H9 (cell line): ENCODE data around the gene TMEM233. TPM values are rescaled to one million over a fixed set of nuclear protein-coding genes. Genes with fewer than 3 reads are reported as not detected.
"Not testable (repeated sequence)": the region's sequence is repeated elsewhere in the genome, so short reads cannot be mapped to it uniquely, and the experiment has no call there.

ENCODE experiments used
- DNase-seq: peaks from one replicate; pipeline ENCODE4 v3.0.0-alpha.2; 2017
- H2AFZ ChIP-seq: one replicate; pipeline ENCODE4 v1.6.1; 2013; ENCODE audit warnings: mild to moderate bottlenecking, low read length, control low read depth, moderate library complexity
- H2AK5ac ChIP-seq: 2 replicates; pipeline ENCODE4 v1.6.1; 2013; ENCODE audit warnings: low read length, control low read depth, mixed read lengths; ENCODE audit not compliant: insufficient read length
- H2BK120ac ChIP-seq: one replicate; pipeline ENCODE4 v1.6.1; 2013; ENCODE audit warnings: low read depth, mild to moderate bottlenecking, low read length, control low read depth, inconsistent platforms; ENCODE audit not compliant: poor library complexity, severe bottlenecking
- H2BK12ac ChIP-seq: 2 replicates; pipeline ENCODE4 v1.6.1; 2013; ENCODE audit warnings: low read length, control low read depth, mixed read lengths, low read depth; ENCODE audit not compliant: insufficient read length
- H2BK15ac ChIP-seq: 2 replicates; pipeline ENCODE4 v1.6.1; 2013; ENCODE audit warnings: low read depth, low read length, control low read depth
- H2BK20ac ChIP-seq: one replicate; pipeline ENCODE4 v1.6.1; 2013; ENCODE audit warnings: low read depth, mild to moderate bottlenecking, low read length, control low read depth, inconsistent platforms; ENCODE audit not compliant: poor library complexity, severe bottlenecking
- H2BK5ac ChIP-seq: 2 replicates; pipeline ENCODE4 v1.6.1; 2013; ENCODE audit warnings: low read length, control low read depth, mixed read lengths; ENCODE audit not compliant: insufficient read length
- H3K14ac ChIP-seq: 2 replicates; pipeline ENCODE4 v1.6.1; 2013; ENCODE audit warnings: low read length, control low read depth; ENCODE audit not compliant: insufficient read depth
- H3K18ac ChIP-seq: 2 replicates; pipeline ENCODE4 v1.6.1; 2013; ENCODE audit warnings: low read depth, mild to moderate bottlenecking, mixed read lengths, low read length, control low read depth; ENCODE audit not compliant: insufficient read length
- H3K23ac ChIP-seq: 2 replicates; pipeline ENCODE4 v1.6.1; 2013; ENCODE audit warnings: low read length, control low read depth, mixed read lengths, low read depth; ENCODE audit not compliant: insufficient read length
- H3K23me2 ChIP-seq: 2 replicates; pipeline ENCODE4 v1.6.1; 2013; ENCODE audit warnings: low read depth, mild to moderate bottlenecking, mixed read lengths, low read length, control low read depth; ENCODE audit not compliant: insufficient read length, poor library complexity, severe bottlenecking
- H3K27ac ChIP-seq: 2 replicates; pipeline ENCODE4 v1.5.1; 2013; ENCODE audit warnings: low read length, control low read depth, mixed read lengths, low read depth; ENCODE audit not compliant: insufficient read length
- H3K27me3 ChIP-seq: 2 replicates; pipeline ENCODE4 v1.6.1; 2013; ENCODE audit warnings: low read length, control low read depth, inconsistent platforms; ENCODE audit not compliant: insufficient read depth
- H3K4ac ChIP-seq: 2 replicates; pipeline ENCODE4 v1.6.1; 2013; ENCODE audit warnings: low read depth, mild to moderate bottlenecking, control low read depth, inconsistent platforms, low read length, moderate library complexity
- H3K4me1 ChIP-seq: 2 replicates; pipeline ENCODE4 v1.6.1; 2013; ENCODE audit warnings: low read length, control low read depth, inconsistent platforms; ENCODE audit not compliant: insufficient read depth
- H3K4me2 ChIP-seq: 2 replicates; pipeline ENCODE4 v1.6.1; 2013; ENCODE audit warnings: low read length, control low read depth, mixed read lengths; ENCODE audit not compliant: insufficient read length, insufficient read depth
- H3K56ac ChIP-seq: 2 replicates; pipeline ENCODE4 v1.6.1; 2013; ENCODE audit warnings: low read depth, mild to moderate bottlenecking, mixed read lengths, low read length, control low read depth; ENCODE audit not compliant: insufficient read length
- H3K79me1 ChIP-seq: 2 replicates; pipeline ENCODE4 v1.6.1; 2013; ENCODE audit warnings: low read depth, mild to moderate bottlenecking, moderate library complexity, low read length, control low read depth, inconsistent platforms; ENCODE audit not compliant: insufficient read depth, poor library complexity, severe bottlenecking
- H3K79me2 ChIP-seq: 2 replicates; pipeline ENCODE4 v1.6.1; 2013; ENCODE audit warnings: low read length, control low read depth, inconsistent platforms; ENCODE audit not compliant: insufficient read depth
- H3K9ac ChIP-seq: 2 replicates; pipeline ENCODE4 v1.6.1; 2013; ENCODE audit warnings: low read length, control low read depth, mixed read lengths; ENCODE audit not compliant: insufficient read length; ENCODE audit errors: extremely low read depth
- H3K9me3 ChIP-seq: one replicate; pipeline ENCODE4 v1.6.1; 2013; ENCODE audit warnings: low read depth, low read length, inconsistent platforms; ENCODE audit not compliant: control insufficient read depth
- H3T11ph ChIP-seq: one replicate; pipeline ENCODE4 v1.6.1; 2013; ENCODE audit warnings: mild to moderate bottlenecking, low read length, control low read depth, inconsistent platforms
- H4K20me1 ChIP-seq: one replicate; pipeline ENCODE4 v1.6.1; 2013; ENCODE audit not compliant: control insufficient read depth, insufficient read length, insufficient read depth
- H4K5ac ChIP-seq: 2 replicates; pipeline ENCODE4 v1.6.1; 2013; ENCODE audit warnings: low read depth, mild to moderate bottlenecking, mixed read lengths, low read length, control low read depth; ENCODE audit not compliant: insufficient read length
- H4K8ac ChIP-seq: replicated peaks from 2 replicates; pipeline ENCODE4 v1.6.1; 2013; ENCODE audit warnings: low read length, control low read depth, mixed read lengths, low read depth; ENCODE audit not compliant: insufficient read length
- H4K91ac ChIP-seq: 2 replicates; pipeline ENCODE4 v1.6.1; 2013; ENCODE audit warnings: low read depth, mild to moderate bottlenecking, moderate library complexity, mixed read lengths, low read length, control low read depth; ENCODE audit not compliant: insufficient read length
- H3K27ac Mint-ChIP-seq, 3 experiments: 2 replicates in 2 of 3; 3 replicates in 1 of 3; pipeline ENCODE4 v1.8.0; 2020 to 2021; ENCODE audit warnings: mixed read lengths in 3 of 3, mild to moderate bottlenecking in 1 of 3, moderate library complexity in 1 of 3
- H3K27me3 Mint-ChIP-seq: 2 replicates; pipeline ENCODE4 v1.8.0; 2021; ENCODE audit warnings: low read depth, mild to moderate bottlenecking, moderate library complexity, mixed read lengths
- H3K36me3 Mint-ChIP-seq, 3 experiments: 2 replicates in 2 of 3; 3 replicates in 1 of 3; pipeline ENCODE4 v1.8.0; 2020 to 2021; ENCODE audit warnings: low read depth in 3 of 3, mixed read lengths in 3 of 3; ENCODE audit not compliant: insufficient read depth in 1 of 3
- H3K4me1 Mint-ChIP-seq, 2 experiments: 2 replicates each; pipeline ENCODE4 v1.8.0; 2020; ENCODE audit warnings: mixed read lengths in 2 of 2
- H3K4me3 Mint-ChIP-seq, 2 experiments: 2 replicates in 1 of 2; 3 replicates in 1 of 2; pipeline ENCODE4 v1.8.0; 2020 to 2021; ENCODE audit warnings: mild to moderate bottlenecking in 2 of 2, mixed read lengths in 2 of 2, moderate library complexity in 1 of 2
- H3K9me3 Mint-ChIP-seq, 2 experiments: 2 replicates in 1 of 2; 3 replicates in 1 of 2; pipeline ENCODE4 v1.8.0; 2020; ENCODE audit warnings: mild to moderate bottlenecking in 2 of 2, mixed read lengths in 2 of 2, moderate library complexity in 1 of 2
- WGBS: extraction: QIAGEN DNeasy Blood & Tissue Kit; methylation state at CpG from one replicate; pipeline ENCODE4 v1.1.7; 2013; ENCODE audit warnings: missing lambda C conversion rate, low lambda C conversion rate, mixed read lengths; ENCODE audit not compliant: insufficient read length; ENCODE audit errors: extremely low coverage; 5-methylcytosine and 5-hydroxymethylcytosine counted together
- total RNA-seq: library from RNA; stranded (reverse); gene quantifications from 2 replicates; pipeline ENCODE4 v1.2.1, GENCODE V29; 2021

TMEM233 gene
- total RNA-seq, 1 experiment from 2014 or later: not detected

GRCh38 chr12:119658166-119658565, 64.6 kb downstream of the TMEM233 start:
- not testable (repeated sequence) for H3K23me2 ChIP-seq, H3K9ac ChIP-seq, H2BK12ac ChIP-seq, H3K27me3 ChIP-seq, H3K4me1 ChIP-seq, H3K79me2 ChIP-seq, H3K9me3 ChIP-seq, H3K23ac ChIP-seq, H4K5ac ChIP-seq, H3K4ac ChIP-seq, H3K27ac ChIP-seq, H3K18ac ChIP-seq, H3T11ph ChIP-seq, H2BK5ac ChIP-seq, H3K14ac ChIP-seq, H4K20me1 ChIP-seq, H3K36me3 Mint-ChIP-seq, H4K91ac ChIP-seq, H2BK20ac ChIP-seq, H3K56ac ChIP-seq, H4K8ac ChIP-seq, H3K4me3 Mint-ChIP-seq, H2BK120ac ChIP-seq, H2AFZ ChIP-seq, H3K4me1 Mint-ChIP-seq, H3K79me1 ChIP-seq, H3K27ac Mint-ChIP-seq, DNase-seq, H2BK15ac ChIP-seq, H2AK5ac ChIP-seq, H3K4me2 ChIP-seq
- Mint-ChIP-seq H3K27me3 (peaks cover 15% of the 10 kb centered on the region), H3K9me3 (peaks cover 12 to 14% of the 10 kb centered on the region in 2 experiments)
- no CpG with 5 or more reads among the region's 6 CpGs for WGBS
